GM12878 (cell line): ENCODE data around the gene SIGLEC14. TPM values are rescaled to one million over a fixed set of nuclear protein-coding genes. Genes with fewer than 3 reads are reported as not detected.
"Not testable (repeated sequence)": the region's sequence is repeated elsewhere in the genome, so short reads cannot be mapped to it uniquely, and the experiment has no call there.

ENCODE experiments used
- ATAC-seq: fragments of 200-7000 bp; cut with Tn5 transposase; 3 replicates; pipeline ENCODE4 v1.9.1; 2020; ENCODE audit warnings: mild to moderate bottlenecking, moderate library complexity
- Bru-seq: library from RNA; stranded (reverse); fragments of 400-500 nt; gene quantifications from one replicate; lab custom pipeline; 2021; lab: Mats Ljungman, UMichigan
- BruChase-seq, 2 experiments: library from RNA; stranded (reverse); fragments of 400-500 nt; gene quantifications; one replicate each; lab custom pipeline; 2021; lab: Mats Ljungman, UMichigan
- BruUV-seq: library from RNA; stranded (reverse); fragments of 400-500 nt; replicated peaks from 2 replicates; lab custom pipeline; 2021; lab: Mats Ljungman, UMichigan
- CTCF ChIA-PET: fragments of 300-600 bp; sonication (Branson Sonifier 250); formaldehyde crosslinking; extraction: SDS; loops from one replicate; lab custom pipeline; 2021; ENCODE audit warnings: inconsistent platforms; lab: Yijun Ruan, JAX
- POLR2A ChIA-PET: fragments of 350-600 bp; formaldehyde crosslinking; extraction: SDS; loops from one replicate; lab custom pipeline; 2021; ENCODE audit warnings: inconsistent platforms; lab: Charles Lee
- RAD21 ChIA-PET: fragments of 300-600 bp; sonication (Branson Sonifier 250); formaldehyde crosslinking; loops from one replicate; lab custom pipeline; 2023; ENCODE audit warnings: antibody characterized with exemption; ENCODE audit not compliant: unreplicated experiment; lab: Charles Lee
- SMC1A ChIA-PET: fragments of 300-600 bp; sonication (Branson Sonifier 250); formaldehyde crosslinking; loops from one replicate; lab custom pipeline; 2023; ENCODE audit not compliant: unreplicated experiment, uncharacterized antibody; lab: Charles Lee
- DNase-seq: peaks from one replicate; pipeline ENCODE4 v3.0.0-alpha.2; 2011; ENCODE audit warnings: low read depth, low spot score
- FAIRE-seq: peaks from 3 replicates; lab custom pipeline; 2011; peaks lifted over from hg19 to GRCh38; lab: Jason Lieb, UNC
- H2AFZ ChIP-seq: 2 replicates; pipeline ENCODE4 v1.6.0; 2011; ENCODE audit warnings: low read depth, low read length, control low read depth; ENCODE audit not compliant: control insufficient read depth
- H3K27ac ChIP-seq: 2 replicates; pipeline ENCODE4 v1.5.1; 2011; ENCODE audit warnings: control low read depth; ENCODE audit not compliant: control insufficient read depth, insufficient read depth
- H3K27me3 ChIP-seq, 2 experiments: replicated peaks in 1 of 2; 2 replicates each; pipeline versions ENCODE4 v1.6.0 to v1.6.1; 2011; ENCODE audit warnings: low read length in 1 of 2; ENCODE audit not compliant: control insufficient read depth in 2 of 2, insufficient read depth in 2 of 2
- H3K36me3 ChIP-seq, 2 experiments: 2 replicates each; pipeline ENCODE4 v1.5.1; 2011; ENCODE audit warnings: low read length in 1 of 2; ENCODE audit not compliant: control insufficient read depth in 2 of 2, insufficient read depth in 2 of 2
- H3K4me1 ChIP-seq: 2 replicates; pipeline ENCODE4 v1.6.1; 2011; ENCODE audit warnings: mild to moderate bottlenecking, low read length, moderate library complexity, mixed read lengths; ENCODE audit not compliant: control insufficient read depth, insufficient read depth
- H3K4me2 ChIP-seq: 2 replicates; pipeline ENCODE4 v1.6.0; 2011; ENCODE audit warnings: control low read depth; ENCODE audit not compliant: control insufficient read depth, insufficient read depth
- H3K4me3 ChIP-seq: fragments of 200-600 bp; sonication (generic); 2 replicates; pipeline ENCODE4 v1.5.1; 2016
- H3K79me2 ChIP-seq: 2 replicates; pipeline ENCODE4 v1.6.0; 2011; ENCODE audit warnings: low read length; ENCODE audit not compliant: control insufficient read depth, insufficient read depth
- H3K9ac ChIP-seq: 2 replicates; pipeline ENCODE4 v1.8.0; 2011; ENCODE audit warnings: low read length, control low read depth, mixed read lengths; ENCODE audit not compliant: control insufficient read depth, insufficient read depth
- H3K9me3 ChIP-seq: replicated peaks from 3 replicates; pipeline ENCODE4 v1.5.1; 2011; ENCODE audit warnings: mild to moderate bottlenecking, low read length; ENCODE audit not compliant: control insufficient read depth, insufficient read depth
- H4K20me1 ChIP-seq: 2 replicates; pipeline ENCODE4 v1.6.0; 2011; ENCODE audit not compliant: control insufficient read depth, insufficient read depth
- BHLHE40 ChIP-seq, 2 experiments: fragments of 450-650 bp in 1 of 2; IDR thresholded peaks; 2 replicates each; pipeline ENCODE4 v1.6.1; 2011 to 2017; ENCODE audit warnings: low read depth in 2 of 2, borderline replicate concordance in 1 of 2, improper control_type of control experiment in 1 of 2, low read length in 1 of 2, mild to moderate bottlenecking in 1 of 2
- DPF2 ChIP-seq: fragments of 450-650 bp; IDR thresholded peaks from 2 replicates; pipeline ENCODE4 v1.6.1; 2017; ENCODE audit warnings: mild to moderate bottlenecking
- IKZF1 ChIP-seq: fragments of 450-650 bp; conservative IDR thresholded peaks from 2 replicates; pipeline ENCODE4 v1.6.1; 2017; ENCODE audit warnings: antibody characterized with exemption, mild to moderate bottlenecking
- RAD51 ChIP-seq: fragments of 450-650 bp; IDR thresholded peaks from 2 replicates; pipeline ENCODE4 v1.6.1; 2016; ENCODE audit warnings: moderate library complexity, mild to moderate bottlenecking, inconsistent platforms
- RUNX3 ChIP-seq: IDR thresholded peaks from 2 replicates; pipeline ENCODE4 v1.6.1; 2012; ENCODE audit warnings: low read length, inconsistent platforms
- WGBS: methylation state at CpG from one replicate; pipeline ENCODE4 v1.1.6; 2016; ENCODE audit warnings: low lambda C conversion rate; ENCODE audit not compliant: insufficient replicate concordance, insufficient coverage; ENCODE audit errors: missing lambda C conversion rate; 5-methylcytosine and 5-hydroxymethylcytosine counted together
- in situ Hi-C: fragments of 300-500 bp; cut with MboI; formaldehyde crosslinking; loops from 9 replicates; pipeline ENCODE4 v1.14.3; 2018; ENCODE audit warnings: mixed read lengths
- intact Hi-C: fragments of 100-400 bp; cut with micrococcal nuclease; formaldehyde crosslinking; loops from one replicate; pipeline ENCODE4 v1.14.2; 2022; ENCODE audit not compliant: unreplicated experiment
- long read RNA-seq, 2 experiments: library from polyadenylated mRNA; unstranded; transcript quantifications; one replicate each; pipeline ENCODE4 v2.0.0, GENCODE V29; 2019 to 2020
- polyA minus RNA-seq, 3 experiments: library from RNA; depleted of rRNA, polyadenylated mRNA; stranded (reverse); fragments of >200 nt; gene quantifications; 2 replicates each; pipeline ENCODE4 v1.2.3, GENCODE V29; 2011
- polyA plus RNA-seq, 11 experiments: library from polyadenylated mRNA; depleted of rRNA in 4 of 11; unstranded in 6 of 11; stranded (reverse) in 5 of 11; fragments of >200 nt; fragmentation: Nextera tagmentation in 4 of 11; fragmentation: Illumina TruSeq in 1 of 11; extraction: Ambion mirVana in 4 of 11; extraction: Trizol in 1 of 11; gene quantifications; 1 replicate in 1 of 11; 2 replicates in 10 of 11; pipeline versions ENCODE4 v1.2.1 to v1.2.3, GENCODE V29; 2011 to 2016; ENCODE audit warnings: inconsistent platforms in 2 of 11, missing spikeins in 2 of 11, low read depth in 1 of 11
- total RNA-seq, 4 experiments: library from RNA; depleted of rRNA in 3 of 4; stranded (reverse); fragments of >200 nt in 3 of 4; fragmentation: Illumina TruSeq in 1 of 4; extraction: Trizol in 1 of 4; gene quantifications; 2 replicates each; pipeline versions ENCODE4 v1.2.1 to v1.2.3, GENCODE V29; 2013 to 2021
- TF ChIP-seq, protein P1 (sequence below): fragments of 450-650 bp; IDR thresholded peaks from 2 replicates; pipeline ENCODE4 v1.6.1; 2017; ENCODE audit warnings: mild to moderate bottlenecking, low read depth, inconsistent platforms; ENCODE audit not compliant: poor library complexity, severe bottlenecking

SIGLEC14 gene
- 5.5 and 8.5 TPM in 2 replicates for total RNA-seq (2013; cell fraction: nucleolus; rRNA removed)
- total RNA-seq (2014; rRNA removed) (4.4 and 6.7 TPM in 2 replicates), total RNA-seq (2014; rRNA removed; fragmentation: Illumina TruSeq; extraction: Trizol) (2.9 and 3.2 TPM in 2 replicates), total RNA-seq (2021) (6.2 and 6.8 TPM in 2 replicates), polyA plus RNA-seq (2011; rRNA removed) (0.72 and 1.6 TPM in 2 replicates), polyA plus RNA-seq (2014; fragmentation: Illumina TruSeq; extraction: Trizol) (4.8 and 5.0 TPM in 2 replicates), polyA plus RNA-seq (2014; fragmentation: Nextera tagmentation; extraction: Ambion mirVana) (under 1 TPM; 0.57 to 0.82 TPM), polyA plus RNA-seq (2014; rRNA removed) (4.4 and 4.6 TPM in 2 replicates), polyA plus RNA-seq (2016; fragmentation: Nextera tagmentation; extraction: Ambion mirVana) (1 to 10 TPM; 7.1 to 8.4 TPM), polyA minus RNA-seq (2011; rRNA and poly(A)+ RNA removed) (0.66 and 1.5 TPM in 2 replicates), Bru-seq, nascent RNA (percentile 45 among the genes with signal in this experiment), BruChase-seq, experiment 1, labeled RNA remaining after a 6-hour chase (percentile 42 among the genes with signal in this experiment), BruChase-seq, experiment 2, labeled RNA remaining after a 2-hour chase (percentile 48 among the genes with signal in this experiment)
- 0.68 TPM for polyA plus RNA-seq (2011; ENCODE audit: low read depth)
- polyA plus RNA-seq (2011; cell fraction: cytosol; rRNA removed) = 1.3 and 1.4 TPM in 2 replicates
- 0.76 and 1.3 TPM in 2 replicates for polyA plus RNA-seq (2011; cell fraction: nucleus; rRNA removed)
- polyA plus RNA-seq (2012) = 1.1 and 1.6 TPM in 2 replicates
- polyA minus RNA-seq (2011; cell fraction: cytosol; rRNA and poly(A)+ RNA removed) = not detected in 2 replicates
- 0.48 and 1.8 TPM in 2 replicates for polyA minus RNA-seq (2011; cell fraction: nucleus; rRNA and poly(A)+ RNA removed)
- long read RNA-seq, experiment 1, partial matches to known transcripts = 0 of 2 reads
- long read RNA-seq, experiment 1, other reads (novel, unspliced or antisense) = 0 of 2 reads
- long read RNA-seq, experiment 2 = 0 reads

DNA sequence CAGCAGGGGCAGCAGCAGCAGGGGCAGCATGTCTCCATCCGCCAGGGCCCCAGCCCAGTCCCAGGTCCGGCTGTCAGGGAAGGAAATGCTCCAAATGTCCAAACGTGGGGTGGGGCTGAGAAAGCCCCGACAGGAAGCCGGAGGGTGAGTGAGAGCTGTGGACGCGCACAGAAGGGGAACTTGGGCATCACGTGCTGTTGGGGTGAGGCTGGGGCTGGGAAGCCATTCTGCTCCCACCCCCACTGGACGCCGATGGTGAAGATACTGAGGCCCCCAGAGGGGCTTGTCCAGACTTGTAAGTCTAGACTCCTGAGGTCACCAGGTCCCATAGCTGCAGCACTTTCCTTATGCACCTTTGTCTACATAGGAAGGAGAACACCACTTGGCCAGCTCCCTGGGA is at the start of gene SIGLEC14:
Gene SIGLEC14, minus strand, starts transcription at position 96 of the 400 bp plus-strand sequence. Its CDS starts 66 bp downstream, at position 30.
- RAD21 ChIA-PET = interaction anchor here (1.2 kb wide), 1 partner anchor 10 kb away, joined by 5 read pairs; no protein-coding TSS in a partner anchor
- ATAC-seq (peak; percentile 66), FAIRE-seq (peak; percentile 86)
- Histone ChIP-seq H3K4me1 (peaks cover 29% of the 10 kb centered on the region), H3K4me2 (peak within 1 kb of the TSS; percentile 28)
- in situ Hi-C loops, POLR2A ChIA-PET, H3K4me3 ChIP-seq, H3K9ac ChIP-seq, BruUV-seq, H4K20me1 ChIP-seq, H3K27me3 ChIP-seq, H3K27ac ChIP-seq, H2AFZ ChIP-seq, H3K79me2 ChIP-seq, DNase-seq, H3K9me3 ChIP-seq, H3K36me3 ChIP-seq, SMC1A ChIA-PET: not testable (repeated sequence)
- CTCF ChIA-PET = interaction anchor here (1.8 kb wide), 1 partner anchor 10 kb away, joined by 5 read pairs; no protein-coding TSS in a partner anchor
- intact Hi-C loops = loop anchor here (1.0 kb wide), 1 partner anchor 18 kb away; no protein-coding TSS in a partner anchor
- TF ChIP-seq RAD51 (peak; percentile 58; the same call in 1 of the 2 replicates), IKZF1 (peak; percentile 39; the same call in 1 of the 2 replicates), BHLHE40 (IDR thresholded peaks at IDR 0.05; ENCODE audit: borderline replicate concordance in 1 of 2, low read depth in 2 of 2, low read length in 1 of 2) (peak in 1 of 2 experiments; percentile 88; a peak in 2 of 4 replicates), DPF2 (peak; percentile 29; the same call in 1 of the 2 replicates), RUNX3 (0 out of 2 replicates have a peak, but pooled peaks have one; percentile 16)
- TF ChIP-seq, protein P1, sequence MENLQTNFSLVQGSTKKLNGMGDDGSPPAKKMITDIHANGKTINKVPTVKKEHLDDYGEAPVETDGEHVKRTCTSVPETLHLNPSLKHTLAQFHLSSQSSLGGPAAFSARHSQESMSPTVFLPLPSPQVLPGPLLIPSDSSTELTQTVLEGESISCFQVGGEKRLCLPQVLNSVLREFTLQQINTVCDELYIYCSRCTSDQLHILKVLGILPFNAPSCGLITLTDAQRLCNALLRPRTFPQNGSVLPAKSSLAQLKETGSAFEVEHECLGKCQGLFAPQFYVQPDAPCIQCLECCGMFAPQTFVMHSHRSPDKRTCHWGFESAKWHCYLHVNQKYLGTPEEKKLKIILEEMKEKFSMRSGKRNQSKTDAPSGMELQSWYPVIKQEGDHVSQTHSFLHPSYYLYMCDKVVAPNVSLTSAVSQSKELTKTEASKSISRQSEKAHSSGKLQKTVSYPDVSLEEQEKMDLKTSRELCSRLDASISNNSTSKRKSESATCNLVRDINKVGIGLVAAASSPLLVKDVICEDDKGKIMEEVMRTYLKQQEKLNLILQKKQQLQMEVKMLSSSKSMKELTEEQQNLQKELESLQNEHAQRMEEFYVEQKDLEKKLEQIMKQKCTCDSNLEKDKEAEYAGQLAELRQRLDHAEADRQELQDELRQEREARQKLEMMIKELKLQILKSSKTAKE = peak; percentile 31
- 0% methylated on average over 3 of the region's 10 CpGs for WGBS
